ENCODE data around the gene MBTPS1.

MBTPS1 gene

DNA sequence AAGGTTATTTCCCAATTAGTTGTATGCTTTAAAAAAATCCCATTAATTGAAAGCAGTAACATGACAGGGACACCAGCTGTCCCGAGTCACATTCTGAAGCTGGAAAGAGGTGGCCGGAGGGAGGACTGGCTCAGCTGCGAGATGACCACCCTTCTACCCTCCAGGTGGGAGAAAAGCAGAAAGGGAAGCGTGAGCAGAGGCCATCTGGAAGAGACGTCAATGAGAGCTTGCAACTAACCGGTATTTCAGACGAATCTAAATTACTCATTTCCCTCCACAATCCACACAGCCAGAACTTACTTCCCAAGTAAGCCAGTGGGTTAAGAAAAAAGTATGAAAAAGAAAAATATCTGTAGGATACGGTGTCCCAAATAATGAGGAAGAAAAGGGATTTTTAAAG lies 45.6 kb downstream of the MBTPS1 start:
- DNase-seq, result no peak

DNA sequence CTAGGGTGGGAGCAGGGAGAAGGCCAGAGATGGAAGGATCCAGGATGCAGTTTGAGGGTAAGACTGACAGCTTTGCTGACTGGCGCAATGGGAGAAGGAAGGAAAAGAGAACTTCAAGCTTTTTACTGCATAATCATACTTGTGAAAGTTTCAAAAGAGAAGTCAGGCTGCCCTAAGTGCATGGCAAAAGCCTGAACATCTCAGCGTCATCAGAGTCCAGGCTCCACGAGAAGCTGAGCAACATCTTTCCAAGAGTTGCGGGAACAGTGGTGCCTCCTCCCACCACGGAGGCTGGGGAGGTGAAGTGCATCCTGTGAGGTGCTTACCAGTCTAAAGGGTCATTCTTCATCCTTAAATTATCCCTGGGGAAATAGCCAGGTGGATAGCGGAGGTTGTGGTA lies 47.2 kb downstream of the MBTPS1 start:
- peak in 1 of 2 donors; percentile 36 for DNase-seq

DNA sequence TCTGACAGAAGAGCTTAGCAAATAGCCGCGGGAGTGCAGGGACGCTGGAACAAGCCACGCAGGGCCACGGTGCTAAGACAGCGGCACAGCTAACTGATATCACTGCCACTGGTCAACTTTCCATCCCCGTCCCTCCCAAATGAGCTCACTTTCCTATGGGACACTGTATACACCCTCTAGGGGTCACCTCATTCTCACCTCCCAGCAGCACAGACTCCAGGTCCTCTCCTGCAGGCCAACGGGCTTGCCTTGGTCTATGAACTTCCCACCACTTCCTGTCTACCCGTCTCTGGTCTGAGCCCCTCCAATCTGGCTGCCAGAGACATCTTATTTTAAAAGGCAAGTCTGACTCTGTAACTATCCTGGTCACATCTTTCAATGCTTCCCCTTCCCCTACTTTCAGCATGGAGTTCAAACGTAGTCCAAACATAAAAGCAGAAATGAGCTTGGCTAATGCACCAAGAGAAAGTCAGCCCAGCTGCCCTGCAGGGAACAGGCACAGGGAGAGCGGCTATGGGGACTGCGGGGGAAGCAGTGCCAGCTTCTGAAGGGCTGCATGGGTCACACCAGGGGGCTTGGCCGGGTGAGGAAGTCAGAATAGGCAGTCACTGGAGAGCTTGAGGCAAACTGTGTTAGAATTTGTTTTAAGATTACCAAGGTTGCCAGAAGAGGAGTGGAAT lies 47.8 kb downstream of the MBTPS1 start:
- no peak for DNase-seq

DNA sequence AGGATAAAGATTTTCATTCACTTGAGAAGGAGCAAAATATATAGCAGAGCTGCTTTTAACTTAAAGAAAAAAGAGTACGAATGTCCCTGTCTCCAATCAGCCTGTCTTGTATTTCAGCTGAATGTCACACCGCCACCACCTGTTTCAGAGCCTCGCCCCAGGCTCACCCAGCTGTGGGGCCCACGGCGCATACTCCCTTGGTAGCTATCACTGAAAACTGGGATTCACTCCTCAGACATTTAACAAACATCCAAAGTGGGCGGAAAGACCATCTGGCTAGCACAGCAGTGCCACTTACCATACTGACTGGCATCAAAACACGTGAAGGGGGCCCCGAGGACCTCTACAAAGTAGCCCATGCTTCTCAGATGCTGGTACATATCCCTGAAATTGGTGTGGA lies 48.7 kb downstream of the MBTPS1 start:
- DNase-seq, result no peak

DNA sequence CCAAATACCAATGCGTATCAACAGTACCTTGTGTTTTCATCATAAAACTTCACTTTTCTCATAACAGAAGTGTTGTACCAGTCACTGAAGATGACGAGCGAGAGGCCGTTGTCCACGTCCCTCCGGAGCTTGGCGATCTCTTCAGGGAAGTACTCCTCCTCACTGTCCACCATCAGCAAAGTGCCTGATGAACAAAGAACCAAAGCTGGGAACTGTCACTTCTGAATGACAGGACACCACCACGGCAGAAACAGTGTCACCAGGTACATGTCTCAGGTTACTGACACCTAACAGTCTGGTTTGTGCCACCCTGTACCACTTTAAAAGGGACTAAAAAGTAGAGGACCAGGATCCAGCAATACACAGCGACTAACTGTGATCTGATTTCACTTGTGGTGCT lies 49.1 kb downstream of the MBTPS1 start:
- no peak for DNase-seq

DNA sequence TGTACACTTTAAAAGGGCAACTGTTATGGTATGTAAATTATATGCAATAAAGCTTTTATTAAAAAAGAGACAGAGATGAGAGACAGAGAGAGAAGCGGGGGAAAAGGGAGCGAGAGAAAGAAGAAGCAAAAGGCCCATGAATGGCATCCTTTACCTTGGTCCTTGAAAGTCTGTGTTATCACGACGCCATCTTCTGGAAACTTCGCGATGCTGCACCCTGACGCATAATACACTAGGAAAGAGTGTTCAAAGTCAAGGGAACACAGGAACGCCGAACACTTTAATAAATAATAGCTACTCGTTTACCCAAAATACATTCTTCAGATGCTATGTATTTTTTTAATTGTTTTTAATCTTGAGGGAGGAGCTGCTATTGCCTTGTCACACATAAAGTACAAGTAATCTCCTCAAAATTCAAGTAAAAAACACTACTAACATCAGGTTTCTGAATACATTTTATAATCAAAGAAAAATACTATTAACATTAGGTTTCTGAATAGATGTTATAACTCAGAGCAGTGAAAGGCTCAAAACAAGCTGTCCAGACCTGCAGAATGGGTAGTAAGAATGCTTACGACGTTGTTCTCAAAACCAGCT lies 51.1 kb downstream of the MBTPS1 start:
- peak; percentile 21 to 28 for DNase-seq

GRCh38 chr16:84063980-84064379 lies 52.8 kb downstream of the MBTPS1 start:
- no peak for DNase-seq

DNA sequence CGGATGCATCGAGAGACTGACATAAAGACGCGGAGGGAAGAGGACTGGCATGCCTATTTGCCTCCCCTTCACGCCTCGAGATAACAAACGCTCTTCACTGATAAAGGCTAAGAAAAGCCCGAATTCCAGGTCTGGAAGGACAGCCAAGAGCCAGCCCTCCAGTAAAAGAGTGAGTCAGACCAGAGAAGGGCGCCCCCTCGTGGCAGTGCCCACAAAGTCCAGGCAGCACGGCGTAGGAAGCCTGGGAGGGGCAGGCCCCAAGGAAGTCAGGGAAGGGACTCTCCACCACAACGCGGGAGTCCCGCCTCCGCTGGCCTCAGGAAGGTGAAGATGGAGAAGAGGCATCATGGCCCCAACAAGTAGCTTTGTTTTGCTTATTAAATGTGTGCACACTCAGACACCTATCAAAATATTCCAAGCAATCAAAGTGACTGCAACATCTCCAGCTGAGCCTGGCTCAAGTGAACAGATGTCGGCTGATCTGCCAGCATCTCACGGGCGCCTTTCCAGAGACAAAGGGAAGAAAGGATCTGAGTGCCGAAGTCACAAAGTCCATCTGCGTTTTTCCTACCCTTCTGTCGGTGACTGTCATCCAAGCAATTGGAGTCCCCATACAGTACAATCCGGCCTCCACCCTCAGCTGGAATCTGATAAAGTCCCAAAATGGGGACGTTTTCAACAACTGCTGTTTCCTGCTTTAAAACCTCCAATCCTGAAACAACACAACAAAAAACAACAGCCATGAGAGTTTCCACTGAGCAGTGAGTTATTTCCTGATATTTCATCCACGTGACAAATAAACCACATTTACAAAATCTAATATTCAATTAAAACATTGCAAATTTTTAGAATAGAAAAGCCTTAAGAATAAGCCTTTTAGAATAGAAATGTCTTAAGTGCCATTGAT lies 53.8 kb downstream of the MBTPS1 start:
- peak; percentile 45 to 60 for DNase-seq

GRCh38 chr16:84061236-84061819 lies 55.4 kb downstream of the MBTPS1 start:
- no peak for DNase-seq

DNA sequence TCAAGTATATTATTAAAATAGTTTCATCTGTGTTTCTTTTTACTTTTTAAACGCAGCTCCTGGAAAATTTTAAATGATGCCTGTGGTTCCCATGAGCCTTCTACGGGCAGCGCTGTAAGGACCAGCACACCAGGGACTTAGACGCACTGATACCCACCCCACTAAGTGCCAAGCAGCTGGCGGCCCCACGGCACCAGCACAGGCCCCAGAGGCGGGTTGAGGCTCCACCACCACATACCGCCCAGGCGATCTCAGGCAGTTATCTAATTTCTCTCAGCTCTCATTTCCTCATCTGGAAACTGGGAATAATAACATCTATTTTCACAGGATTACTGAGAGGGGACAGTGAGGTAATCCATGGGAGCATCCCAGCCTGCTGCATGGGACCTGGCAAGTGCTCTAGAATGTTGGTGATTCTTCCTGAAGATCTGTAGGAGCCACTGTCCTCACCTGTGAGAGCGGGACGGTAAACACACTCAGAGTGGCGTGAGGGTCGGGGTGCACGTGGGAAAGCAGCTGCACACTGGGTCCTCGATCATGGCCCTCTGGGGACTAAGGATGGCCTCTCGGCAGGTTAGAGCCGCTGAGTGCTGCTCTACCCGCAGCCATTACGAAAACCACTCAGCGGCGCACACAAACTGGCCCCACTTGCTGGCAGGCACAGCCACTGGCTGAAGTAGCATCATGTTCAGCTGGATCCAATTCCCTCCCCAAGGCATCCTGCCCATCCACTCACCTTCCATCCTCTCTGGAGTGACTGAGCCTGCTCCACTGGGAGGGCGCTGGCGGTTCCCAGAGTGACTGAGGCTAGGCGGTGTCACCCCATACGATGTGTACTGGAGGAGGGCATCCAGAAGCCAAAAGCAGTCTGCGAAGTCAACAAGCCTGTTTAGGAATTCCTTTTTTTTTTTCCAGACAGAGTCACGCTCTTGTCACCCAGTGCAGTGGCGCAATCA lies 56.5 kb downstream of the MBTPS1 start:
- DNase-seq, result no peak

- no peak for DNase-seq
Measured at GRCh38 chr16:84059111-84059510, 57.6 kb downstream of the MBTPS1 start.

DNA sequence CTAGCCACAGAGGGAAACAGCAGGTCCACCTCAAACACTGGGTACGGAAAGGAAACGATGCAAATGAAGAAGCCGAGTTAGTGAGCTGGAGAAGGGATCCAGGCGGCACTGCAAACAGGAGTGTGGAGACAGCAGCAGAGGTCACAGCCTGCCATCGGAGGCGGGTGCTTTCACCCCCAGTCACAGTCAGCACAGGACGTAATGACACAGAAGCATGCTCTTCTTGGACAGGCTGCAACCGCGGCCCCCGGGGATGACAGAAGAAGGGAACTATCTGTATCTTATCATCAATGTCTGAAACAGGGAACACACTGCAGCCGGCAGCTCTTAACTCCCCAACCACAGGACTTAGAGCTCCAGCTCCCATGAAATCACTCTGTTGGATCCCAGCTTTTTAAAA lies 58.1 kb downstream of the MBTPS1 start:
- DNase-seq, result no peak

- DNase-seq, result no peak
Measured at GRCh38 chr16:84058211-84058610, 58.5 kb downstream of the MBTPS1 start.

GRCh38 chr16:84056933-84057332 lies 59.8 kb downstream of the MBTPS1 start:
- no peak for DNase-seq

GRCh38 chr16:84055801-84056634 lies 60.7 kb downstream of the MBTPS1 start:
- DNase-seq, result no peak

DNA sequence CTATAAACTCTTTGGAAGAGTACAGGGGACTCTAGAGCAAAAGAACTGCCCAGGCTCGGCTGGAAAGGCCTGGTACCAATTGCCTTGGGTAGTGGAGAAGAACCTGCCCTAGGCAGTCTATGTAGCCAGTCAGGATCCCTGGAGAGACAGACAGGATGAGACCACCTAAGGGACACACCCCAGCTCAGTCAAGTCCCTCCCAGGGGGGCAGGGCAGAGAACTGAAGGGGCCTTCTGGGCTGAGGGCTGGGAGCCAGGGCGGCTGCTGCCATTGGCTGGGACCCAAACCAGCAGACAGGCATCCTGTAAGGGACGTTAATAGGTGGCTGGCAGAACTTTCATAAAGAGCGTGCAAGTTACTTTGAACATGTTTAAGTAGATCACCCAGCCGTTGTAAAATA lies 61.4 kb downstream of the MBTPS1 start:
- DNase-seq, result no peak

DNA sequence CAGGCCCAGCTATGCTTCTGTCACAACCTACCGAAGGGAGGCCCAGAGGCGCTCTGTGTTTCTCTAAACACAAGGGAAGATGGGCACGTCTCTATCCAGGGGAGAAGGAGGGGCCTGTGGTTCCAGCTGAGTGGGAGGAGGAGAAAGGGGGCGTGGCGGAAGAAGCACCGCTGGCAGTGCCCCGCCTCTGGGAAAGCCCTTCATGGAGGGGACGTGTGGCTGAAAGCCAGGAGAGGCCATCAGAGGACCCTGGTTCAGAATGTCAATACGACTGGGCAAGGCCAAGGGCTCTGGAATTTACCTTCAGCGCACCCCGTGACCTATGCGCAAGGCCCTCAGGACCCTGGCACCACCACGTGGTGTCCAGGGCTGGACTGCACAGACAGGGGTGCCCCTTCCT lies 61.8 kb downstream of the MBTPS1 start:
- no peak for DNase-seq

DNA sequence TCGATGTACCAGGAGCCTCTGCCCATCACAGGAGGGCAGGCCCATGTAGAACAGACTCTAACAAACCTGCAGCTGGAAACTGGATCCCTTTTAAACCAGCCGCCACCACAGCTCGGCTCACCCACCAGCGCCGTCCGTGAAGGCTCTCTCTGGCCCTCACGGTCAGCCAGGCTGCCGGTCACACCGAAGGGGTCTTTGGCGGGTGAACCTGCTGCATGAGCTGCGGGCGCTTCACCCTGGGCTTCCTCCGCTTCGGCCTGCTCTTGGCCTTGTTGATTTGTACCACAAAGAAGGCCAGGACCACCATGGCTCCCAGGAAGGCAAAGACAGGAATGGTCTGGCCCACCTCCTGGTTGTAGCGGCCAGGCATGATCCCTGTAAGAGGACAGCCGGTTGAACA lies 62.5 kb downstream of the MBTPS1 start:
- DNase-seq, result no peak

DNA sequence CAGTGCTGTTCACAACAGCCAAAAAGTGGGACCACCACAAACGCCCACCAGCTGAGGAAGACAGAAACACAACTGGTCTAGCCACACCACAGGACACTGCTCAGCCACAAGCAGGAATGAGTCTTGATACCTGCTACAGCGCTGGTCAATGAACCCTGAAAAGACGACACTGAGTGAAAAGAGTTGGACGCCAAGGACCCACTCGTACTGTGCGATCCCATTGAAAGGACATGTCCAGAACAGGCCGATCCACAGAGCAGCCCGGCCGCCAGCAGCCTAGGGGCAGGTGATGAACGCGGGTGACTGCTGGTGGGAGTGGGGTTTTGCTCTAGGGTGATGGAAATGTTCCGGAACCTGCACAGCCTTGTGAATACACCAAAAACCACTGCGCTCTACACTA lies 63.5 kb downstream of the MBTPS1 start:
- no peak for DNase-seq

DNA sequence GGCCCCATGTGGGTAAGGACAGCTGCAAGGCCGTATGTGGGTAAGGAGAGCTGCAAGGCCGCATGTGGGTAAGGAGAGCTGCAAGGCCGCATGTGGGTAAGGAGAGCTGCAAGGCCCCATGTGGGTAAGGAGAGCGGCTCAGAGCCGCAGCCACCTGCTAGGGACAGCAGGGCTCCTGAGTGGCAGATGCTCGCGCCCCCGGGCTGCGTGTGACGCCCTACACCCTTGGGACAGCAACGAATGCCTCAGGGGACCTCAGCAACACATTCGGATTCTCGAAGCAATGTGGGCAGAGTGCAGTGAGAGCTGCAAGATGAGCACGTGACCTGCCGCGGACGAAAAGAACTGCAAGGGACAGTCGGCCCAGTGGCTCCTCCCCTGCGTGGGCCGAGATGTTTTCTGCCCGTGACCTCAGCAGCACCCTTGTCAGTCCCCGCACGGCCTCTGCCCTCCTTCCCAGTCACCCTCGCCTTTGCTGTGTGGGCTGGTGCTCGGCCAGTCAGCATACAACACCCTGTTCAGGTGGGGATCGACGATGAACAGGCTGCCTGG lies 64.6 kb downstream of the MBTPS1 start:
- no peak for DNase-seq

DNA sequence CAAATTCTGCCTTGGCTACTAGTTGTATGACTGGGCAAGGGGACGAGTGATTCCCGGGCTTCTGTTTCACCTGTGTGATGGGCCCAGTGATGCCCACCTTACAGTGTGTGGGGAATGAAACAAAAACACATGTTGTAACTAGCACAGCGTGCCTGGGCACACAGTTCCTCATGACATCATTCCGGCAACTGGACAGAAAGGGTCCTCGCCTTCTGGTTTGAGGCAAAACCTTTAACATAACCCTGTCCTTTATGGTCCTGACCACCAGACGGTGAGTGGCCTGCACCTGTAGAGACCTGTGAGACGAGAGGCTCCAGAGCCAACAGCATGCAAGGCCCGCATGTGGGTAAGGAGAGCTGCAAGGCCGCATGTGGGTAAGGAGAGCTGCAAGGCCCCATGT lies 66.4 kb downstream of the MBTPS1 start:
- no peak for DNase-seq

Data from CD4-positive, alpha-beta T cell treated with Interferon alpha-2 for 1 hour (primary cell).